C4-2B (cell line): ENCODE data around the gene DNAH14.

ENCODE experiments used
- H3K27ac ChIP-seq: fragments of 450-650 bp; 2 replicates; pipeline ENCODE4 v1.5.1; 2017
- ZFX ChIP-seq: fragments of 450-650 bp; IDR thresholded peaks from 2 replicates; pipeline ENCODE4 v1.6.1; 2017
- TF ChIP-seq, protein P1 (sequence below): fragments of 450-650 bp; conservative IDR thresholded peaks from 2 replicates; pipeline ENCODE4 v1.5.1; 2017; ENCODE audit warnings: mild to moderate bottlenecking

Gene DNAH14

DNA sequence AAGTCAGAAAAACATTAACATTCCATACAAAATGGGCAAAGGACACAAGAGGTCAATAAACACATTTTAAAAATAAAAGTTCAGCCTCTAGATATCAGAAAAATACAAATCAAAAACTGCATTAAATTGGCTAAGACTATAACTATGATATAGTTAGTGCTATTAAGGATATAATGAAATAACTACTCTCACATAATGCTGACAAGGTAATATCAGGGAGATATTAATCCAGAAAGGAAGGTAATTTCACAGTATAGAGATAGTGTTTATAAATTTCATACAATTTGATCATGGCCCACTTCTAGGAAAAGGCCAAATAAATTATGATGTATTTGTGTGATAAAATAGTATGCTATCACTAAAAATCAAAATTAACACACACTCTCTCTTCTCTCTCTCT lies 436.5 kb downstream of the DNAH14 start:
- TF ChIP-seq, protein P1, sequence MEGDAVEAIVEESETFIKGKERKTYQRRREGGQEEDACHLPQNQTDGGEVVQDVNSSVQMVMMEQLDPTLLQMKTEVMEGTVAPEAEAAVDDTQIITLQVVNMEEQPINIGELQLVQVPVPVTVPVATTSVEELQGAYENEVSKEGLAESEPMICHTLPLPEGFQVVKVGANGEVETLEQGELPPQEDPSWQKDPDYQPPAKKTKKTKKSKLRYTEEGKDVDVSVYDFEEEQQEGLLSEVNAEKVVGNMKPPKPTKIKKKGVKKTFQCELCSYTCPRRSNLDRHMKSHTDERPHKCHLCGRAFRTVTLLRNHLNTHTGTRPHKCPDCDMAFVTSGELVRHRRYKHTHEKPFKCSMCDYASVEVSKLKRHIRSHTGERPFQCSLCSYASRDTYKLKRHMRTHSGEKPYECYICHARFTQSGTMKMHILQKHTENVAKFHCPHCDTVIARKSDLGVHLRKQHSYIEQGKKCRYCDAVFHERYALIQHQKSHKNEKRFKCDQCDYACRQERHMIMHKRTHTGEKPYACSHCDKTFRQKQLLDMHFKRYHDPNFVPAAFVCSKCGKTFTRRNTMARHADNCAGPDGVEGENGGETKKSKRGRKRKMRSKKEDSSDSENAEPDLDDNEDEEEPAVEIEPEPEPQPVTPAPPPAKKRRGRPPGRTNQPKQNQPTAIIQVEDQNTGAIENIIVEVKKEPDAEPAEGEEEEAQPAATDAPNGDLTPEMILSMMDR = no peak
- TF ChIP-seq ZFX = no peak
- H3K27ac ChIP-seq = no peak overlapping the region

DNA sequence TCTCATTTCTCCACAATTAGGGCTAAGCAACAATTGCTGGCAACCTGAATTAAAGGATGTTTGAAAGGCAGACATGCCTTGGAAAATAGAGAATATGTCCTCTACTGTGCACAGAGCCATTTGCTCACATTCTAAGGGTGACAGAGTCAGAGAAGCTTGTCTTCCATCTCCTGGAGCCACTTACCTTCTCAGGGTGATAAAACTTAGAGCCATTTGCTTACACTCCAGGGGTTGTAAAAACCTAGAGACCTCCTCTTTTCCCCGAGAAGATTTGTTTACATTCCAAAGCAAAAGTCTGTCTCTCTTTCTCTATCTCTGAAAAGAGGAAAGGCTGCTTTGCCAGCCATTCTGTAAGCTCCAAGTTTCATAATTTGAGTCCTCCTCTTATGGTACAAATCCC lies 437.1 kb downstream of the DNAH14 start:
- no peak for TF ChIP-seq ZFX
- TF ChIP-seq, protein P1 = no peak
- no peak overlapping the region for H3K27ac ChIP-seq

DNA sequence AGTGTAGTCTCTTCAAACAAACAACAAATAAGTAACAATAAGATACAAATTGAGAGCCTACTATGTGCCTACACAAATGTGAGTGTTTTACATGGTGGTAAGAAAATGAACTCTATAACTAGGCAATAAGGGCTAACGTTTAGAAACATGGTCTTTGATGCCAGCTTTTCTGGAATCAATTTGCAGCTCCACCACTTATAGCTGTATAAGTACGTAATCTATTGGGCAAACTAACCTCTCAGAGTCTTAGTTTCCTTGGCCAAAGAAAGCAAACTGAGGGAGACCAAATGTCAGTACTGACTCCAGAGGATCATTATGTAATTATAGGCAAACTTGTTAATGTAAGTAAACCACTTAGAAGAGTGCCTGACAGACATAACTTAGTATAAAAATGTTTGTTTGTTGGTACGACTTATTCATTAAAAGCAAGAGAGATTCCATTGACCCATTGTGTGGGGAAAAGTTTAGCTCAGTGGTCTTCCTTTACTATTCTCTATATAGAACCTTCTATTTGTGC lies 438.6 kb downstream of the DNAH14 start:
- TF ChIP-seq, protein P1 = no peak
- no peak for TF ChIP-seq ZFX
- H3K27ac ChIP-seq = no peak overlapping the region

DNA sequence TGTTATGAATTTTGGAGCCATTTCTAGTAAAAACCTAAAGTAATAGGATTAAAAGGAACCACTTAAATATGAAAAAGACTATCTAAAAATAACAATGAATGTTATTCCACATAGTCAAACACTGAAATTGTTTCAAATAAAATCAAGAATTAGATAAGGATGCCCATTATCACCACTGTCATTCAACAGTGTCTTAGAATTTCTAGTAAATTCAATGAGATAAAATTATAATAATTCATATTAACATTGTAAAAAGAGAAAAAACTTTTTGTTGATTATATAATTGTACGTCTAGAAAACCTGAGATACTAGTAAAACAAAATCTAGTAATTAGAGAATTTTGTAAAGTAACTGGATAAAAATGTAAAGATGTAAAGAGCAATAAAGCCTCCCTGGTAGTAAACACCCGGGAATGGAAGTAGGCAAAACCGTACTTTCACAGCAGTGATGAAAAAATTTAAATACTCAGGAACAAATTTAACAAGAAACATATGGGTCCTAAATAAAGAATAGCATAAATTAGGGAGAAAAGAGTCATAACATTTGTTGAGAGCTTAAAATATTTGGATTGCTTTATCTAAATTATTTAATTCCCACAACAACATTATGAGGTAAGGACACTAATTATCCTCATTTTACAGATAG lies 442.0 kb downstream of the DNAH14 start:
- H3K27ac ChIP-seq = no peak overlapping the region
- no peak for TF ChIP-seq ZFX
- TF ChIP-seq, protein P1 = no peak

DNA sequence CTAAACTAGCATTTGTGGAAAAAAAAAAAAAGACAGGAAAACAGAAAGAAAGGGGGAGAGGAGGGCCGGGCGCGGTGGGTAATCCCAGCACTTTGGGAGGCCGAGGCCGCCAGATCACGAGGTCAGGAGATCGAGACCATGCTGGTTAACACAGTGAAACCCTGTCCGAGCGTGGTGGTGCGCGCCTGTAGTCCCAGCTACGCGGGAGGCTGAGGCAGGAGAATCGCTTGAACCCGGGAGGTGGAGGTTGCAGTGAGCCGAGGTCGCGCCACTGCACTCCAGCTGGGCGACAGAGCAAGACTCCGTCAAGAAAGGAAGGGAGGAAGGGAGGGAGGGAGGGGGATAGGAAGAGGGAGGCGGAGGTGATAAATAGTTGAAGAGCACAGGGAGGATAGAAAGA lies 443.7 kb downstream of the DNAH14 start:
- H3K27ac ChIP-seq = no peak overlapping the region
- TF ChIP-seq ZFX = no peak
- TF ChIP-seq, protein P1 = no peak

DNA sequence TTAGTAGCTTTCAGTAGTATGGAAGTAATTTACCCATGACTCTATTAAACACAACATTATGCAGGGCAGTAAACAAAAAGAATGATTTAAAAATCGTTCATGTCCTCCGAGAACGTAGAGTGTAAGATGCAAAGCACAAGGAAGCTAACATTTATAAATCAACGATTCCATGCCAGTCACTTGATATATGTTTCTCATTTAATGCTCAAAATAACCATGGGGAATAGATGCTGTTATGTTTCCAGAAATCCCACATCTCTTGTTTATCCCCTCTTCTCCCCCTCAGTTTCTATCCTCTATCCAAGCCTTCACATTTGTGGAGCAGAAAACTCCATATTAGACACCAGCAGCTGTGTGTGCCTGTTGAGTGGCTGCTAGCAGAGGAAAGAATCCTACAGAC lies 445.5 kb downstream of the DNAH14 start:
- no peak overlapping the region for H3K27ac ChIP-seq
- TF ChIP-seq, protein P1 = no peak
- no peak for TF ChIP-seq ZFX

DNA sequence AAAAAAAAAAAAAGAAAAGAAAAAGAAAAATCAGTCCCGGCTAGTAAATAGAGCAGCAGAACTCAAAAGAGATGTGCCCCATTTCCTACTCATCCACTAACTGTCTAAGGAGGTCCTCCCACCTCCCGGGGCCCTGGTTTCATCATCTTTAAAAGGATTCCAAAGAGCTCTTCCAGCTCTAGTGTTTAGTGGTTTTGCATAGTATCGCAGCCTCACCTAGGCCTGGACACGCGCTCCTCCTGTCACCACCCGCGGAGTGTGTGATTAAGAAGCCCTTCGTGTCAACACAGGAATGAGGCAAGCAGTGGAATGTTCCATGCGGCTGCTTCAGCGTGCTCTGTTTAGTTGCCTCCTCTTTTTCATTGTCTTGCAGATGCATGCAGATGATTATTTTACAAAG lies 449.4 kb downstream of the DNAH14 start:
- H3K27ac ChIP-seq = no peak overlapping the region
- no peak for TF ChIP-seq ZFX
- TF ChIP-seq, protein P1 = no peak
